HepG2 (cell line): Measurements from ENCODE around the gene MAST1. TPM values are rescaled to one million over a fixed set of nuclear protein-coding genes. Genes with fewer than 3 reads are reported as not detected.

Experiments used
- DR1 ChIP-seq: sonication (generic); formaldehyde crosslinking; IDR thresholded peaks from 2 replicates; pipeline ENCODE4 v1.8.0; 2021; ENCODE audit warnings: mild to moderate bottlenecking, missing genetic modification reagents, inconsistent platforms
- MAF1 ChIP-seq: sonication (generic); formaldehyde crosslinking; IDR thresholded peaks from 2 replicates; pipeline ENCODE4 v1.5.0; 2020; ENCODE audit warnings: missing genetic modification reagents, borderline replicate concordance
- U2AF1 ChIP-seq: fragments of 200-400 bp; formaldehyde crosslinking; optimal IDR thresholded peaks from 2 replicates; pipeline ENCODE3; 2017; ENCODE audit warnings: mild to moderate bottlenecking, low read depth, low read length
- ZBTB8A ChIP-seq: sonication (generic); formaldehyde crosslinking; IDR thresholded peaks from 2 replicates; pipeline ENCODE4 v1.4.0; 2020; ENCODE audit warnings: mild to moderate bottlenecking, low read depth, missing genetic modification reagents, borderline replicate concordance
- ZNF547 ChIP-seq: sonication (generic); formaldehyde crosslinking; IDR thresholded peaks from 2 replicates; pipeline ENCODE4 v1.5.1; 2020; ENCODE audit warnings: mild to moderate bottlenecking, missing genetic modification reagents
- ZNF768 ChIP-seq: sonication (generic); formaldehyde crosslinking; IDR thresholded peaks from 2 replicates; pipeline ENCODE4 v1.4.0; 2020; ENCODE audit warnings: missing genetic modification reagents
- polyA plus RNA-seq, 8 experiments: library from polyadenylated mRNA; depleted of rRNA in 3 of 8; stranded (reverse) in 7 of 8; unstranded in 1 of 8; fragments of >200 nt; fragmentation: Illumina TruSeq in 4 of 8; extraction: Trizol in 4 of 8; gene quantifications; 2 replicates each; pipeline versions ENCODE4 v1.2.1 to v1.2.3, GENCODE V29; 2011 to 2016; ENCODE audit warnings: low read depth in 4 of 8, missing spikeins in 1 of 8, mixed read lengths in 1 of 8; ENCODE audit not compliant: insufficient read depth in 1 of 8
- total RNA-seq, 5 experiments: library from RNA; depleted of rRNA; stranded (reverse); fragments of >200 nt; fragmentation: Illumina TruSeq; extraction: Trizol; gene quantifications; 2 replicates each; pipeline ENCODE4 v1.2.3, GENCODE V29; 2016; ENCODE audit warnings: low read depth in 1 of 5
- TF ChIP-seq, protein P1 (sequence below), 2 experiments: IDR thresholded peaks; 2 replicates each; pipeline ENCODE4 v1.6.1; 2011 to 2012; ENCODE audit warnings: low read length in 2 of 2, borderline replicate concordance in 1 of 2, low read depth in 1 of 2, mild to moderate bottlenecking in 1 of 2, moderate library complexity in 1 of 2
- TF ChIP-seq, protein P2 (sequence below): sonication (generic); formaldehyde crosslinking; IDR thresholded peaks from 2 replicates; pipeline ENCODE4 v1.4.0; 2020; ENCODE audit warnings: missing genetic modification reagents, borderline replicate concordance
- TF ChIP-seq, protein P3 (sequence below): sonication (generic); formaldehyde crosslinking; IDR thresholded peaks from 2 replicates; pipeline ENCODE4 v1.9.0; 2021; ENCODE audit warnings: missing genetic modification reagents, borderline replicate concordance
- TF ChIP-seq, protein P4 (sequence below): sonication (generic); formaldehyde crosslinking; IDR thresholded peaks from 2 replicates; pipeline ENCODE4 v1.5.0; 2020; ENCODE audit warnings: mild to moderate bottlenecking, missing genetic modification reagents, moderate library complexity
- TF ChIP-seq, protein P5 (sequence below): sonication (generic); formaldehyde crosslinking; IDR thresholded peaks from 2 replicates; pipeline ENCODE4 v1.5.1; 2020; ENCODE audit warnings: mild to moderate bottlenecking, missing genetic modification reagents, borderline replicate concordance
- TF ChIP-seq, protein P6 (sequence below): sonication (generic); formaldehyde crosslinking; conservative IDR thresholded peaks from 2 replicates; pipeline ENCODE4 v1.8.0; 2022; ENCODE audit warnings: mild to moderate bottlenecking, moderate library complexity, missing genetic modification reagents

Gene MAST1
- total and polyA plus RNA-seq, 2 of the 13 experiments (the other 11 are each of a cell fraction or from before 2014, with no cell fraction given), result 0.73 to 4.7 TPM

DNA sequence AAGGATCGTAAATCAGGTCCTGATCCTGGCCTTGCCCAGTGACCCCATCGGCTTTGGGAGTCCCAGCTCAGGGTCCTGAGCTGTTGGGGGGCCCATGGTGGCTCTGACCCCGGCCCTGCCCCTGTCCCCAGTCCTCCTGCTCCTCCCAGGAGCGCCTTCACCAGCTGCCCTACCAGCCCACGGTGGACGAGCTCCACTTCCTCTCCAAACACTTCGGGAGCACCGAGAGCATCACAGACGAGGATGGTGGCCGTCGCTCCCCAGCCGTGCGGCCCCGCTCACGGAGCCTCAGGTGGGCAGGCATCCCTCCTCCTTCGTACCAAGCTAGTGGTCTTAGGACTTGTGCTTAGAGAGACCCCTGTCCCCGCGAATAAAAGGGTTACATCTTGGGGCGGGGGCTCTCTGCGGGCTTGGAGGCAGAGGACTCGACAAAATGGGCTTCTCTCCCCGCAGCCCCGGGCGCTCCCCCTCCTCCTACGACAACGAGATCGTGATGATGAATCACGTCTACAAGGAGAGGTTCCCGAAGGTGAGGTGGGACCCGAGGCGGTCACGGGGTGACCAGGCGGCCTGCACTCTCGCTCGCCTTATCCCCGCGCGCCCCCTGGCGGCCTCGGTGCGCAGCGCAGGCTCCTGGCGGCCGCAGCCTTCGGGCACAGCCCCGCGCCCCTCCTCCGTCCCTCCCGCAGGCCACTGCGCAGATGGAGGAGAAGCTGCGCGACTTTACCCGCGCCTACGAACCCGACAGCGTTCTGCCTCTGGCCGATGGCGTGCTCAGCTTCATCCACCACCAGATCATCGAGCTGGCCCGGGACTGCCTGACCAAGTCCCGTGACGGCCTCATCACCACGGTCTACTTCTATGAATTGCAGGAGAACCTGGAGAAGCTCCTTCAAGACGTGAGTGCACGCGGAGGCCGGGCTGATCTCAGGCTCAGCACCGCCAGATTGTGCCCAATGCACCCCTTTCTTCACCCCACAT is 9.1 kb downstream of the MAST1 start (continued):
- TF ChIP-seq, protein P1, sequence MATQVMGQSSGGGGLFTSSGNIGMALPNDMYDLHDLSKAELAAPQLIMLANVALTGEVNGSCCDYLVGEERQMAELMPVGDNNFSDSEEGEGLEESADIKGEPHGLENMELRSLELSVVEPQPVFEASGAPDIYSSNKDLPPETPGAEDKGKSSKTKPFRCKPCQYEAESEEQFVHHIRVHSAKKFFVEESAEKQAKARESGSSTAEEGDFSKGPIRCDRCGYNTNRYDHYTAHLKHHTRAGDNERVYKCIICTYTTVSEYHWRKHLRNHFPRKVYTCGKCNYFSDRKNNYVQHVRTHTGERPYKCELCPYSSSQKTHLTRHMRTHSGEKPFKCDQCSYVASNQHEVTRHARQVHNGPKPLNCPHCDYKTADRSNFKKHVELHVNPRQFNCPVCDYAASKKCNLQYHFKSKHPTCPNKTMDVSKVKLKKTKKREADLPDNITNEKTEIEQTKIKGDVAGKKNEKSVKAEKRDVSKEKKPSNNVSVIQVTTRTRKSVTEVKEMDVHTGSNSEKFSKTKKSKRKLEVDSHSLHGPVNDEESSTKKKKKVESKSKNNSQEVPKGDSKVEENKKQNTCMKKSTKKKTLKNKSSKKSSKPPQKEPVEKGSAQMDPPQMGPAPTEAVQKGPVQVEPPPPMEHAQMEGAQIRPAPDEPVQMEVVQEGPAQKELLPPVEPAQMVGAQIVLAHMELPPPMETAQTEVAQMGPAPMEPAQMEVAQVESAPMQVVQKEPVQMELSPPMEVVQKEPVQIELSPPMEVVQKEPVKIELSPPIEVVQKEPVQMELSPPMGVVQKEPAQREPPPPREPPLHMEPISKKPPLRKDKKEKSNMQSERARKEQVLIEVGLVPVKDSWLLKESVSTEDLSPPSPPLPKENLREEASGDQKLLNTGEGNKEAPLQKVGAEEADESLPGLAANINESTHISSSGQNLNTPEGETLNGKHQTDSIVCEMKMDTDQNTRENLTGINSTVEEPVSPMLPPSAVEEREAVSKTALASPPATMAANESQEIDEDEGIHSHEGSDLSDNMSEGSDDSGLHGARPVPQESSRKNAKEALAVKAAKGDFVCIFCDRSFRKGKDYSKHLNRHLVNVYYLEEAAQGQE (IDR thresholded peaks at IDR 0.05; ENCODE audit: borderline replicate concordance in 1 of 2, low read depth in 1 of 2, low read length in 2 of 2), result no peak
- TF ChIP-seq ZBTB8A (CRISPR knock-in tag), result no peak
- TF ChIP-seq ZNF768 (CRISPR knock-in tag), result peak; percentile 36; the same call in 1 of the 2 replicates
- TF ChIP-seq DR1 (CRISPR knock-in tag), result no peak
- TF ChIP-seq, protein P2, sequence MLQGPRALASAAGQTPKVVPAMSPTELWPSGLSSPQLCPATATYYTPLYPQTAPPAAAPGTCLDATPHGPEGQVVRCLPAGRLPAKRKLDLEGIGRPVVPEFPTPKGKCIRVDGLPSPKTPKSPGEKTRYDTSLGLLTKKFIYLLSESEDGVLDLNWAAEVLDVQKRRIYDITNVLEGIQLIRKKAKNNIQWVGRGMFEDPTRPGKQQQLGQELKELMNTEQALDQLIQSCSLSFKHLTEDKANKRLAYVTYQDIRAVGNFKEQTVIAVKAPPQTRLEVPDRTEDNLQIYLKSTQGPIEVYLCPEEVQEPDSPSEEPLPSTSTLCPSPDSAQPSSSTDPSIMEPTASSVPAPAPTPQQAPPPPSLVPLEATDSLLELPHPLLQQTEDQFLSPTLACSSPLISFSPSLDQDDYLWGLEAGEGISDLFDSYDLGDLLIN (CRISPR knock-in tag), result no peak
- TF ChIP-seq, protein P3, sequence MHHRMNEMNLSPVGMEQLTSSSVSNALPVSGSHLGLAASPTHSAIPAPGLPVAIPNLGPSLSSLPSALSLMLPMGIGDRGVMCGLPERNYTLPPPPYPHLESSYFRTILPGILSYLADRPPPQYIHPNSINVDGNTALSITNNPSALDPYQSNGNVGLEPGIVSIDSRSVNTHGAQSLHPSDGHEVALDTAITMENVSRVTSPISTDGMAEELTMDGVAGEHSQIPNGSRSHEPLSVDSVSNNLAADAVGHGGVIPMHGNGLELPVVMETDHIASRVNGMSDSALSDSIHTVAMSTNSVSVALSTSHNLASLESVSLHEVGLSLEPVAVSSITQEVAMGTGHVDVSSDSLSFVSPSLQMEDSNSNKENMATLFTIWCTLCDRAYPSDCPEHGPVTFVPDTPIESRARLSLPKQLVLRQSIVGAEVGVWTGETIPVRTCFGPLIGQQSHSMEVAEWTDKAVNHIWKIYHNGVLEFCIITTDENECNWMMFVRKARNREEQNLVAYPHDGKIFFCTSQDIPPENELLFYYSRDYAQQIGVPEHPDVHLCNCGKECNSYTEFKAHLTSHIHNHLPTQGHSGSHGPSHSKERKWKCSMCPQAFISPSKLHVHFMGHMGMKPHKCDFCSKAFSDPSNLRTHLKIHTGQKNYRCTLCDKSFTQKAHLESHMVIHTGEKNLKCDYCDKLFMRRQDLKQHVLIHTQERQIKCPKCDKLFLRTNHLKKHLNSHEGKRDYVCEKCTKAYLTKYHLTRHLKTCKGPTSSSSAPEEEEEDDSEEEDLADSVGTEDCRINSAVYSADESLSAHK (CRISPR knock-in tag), result no peak
- no peak for TF ChIP-seq MAF1
- TF ChIP-seq, protein P4, sequence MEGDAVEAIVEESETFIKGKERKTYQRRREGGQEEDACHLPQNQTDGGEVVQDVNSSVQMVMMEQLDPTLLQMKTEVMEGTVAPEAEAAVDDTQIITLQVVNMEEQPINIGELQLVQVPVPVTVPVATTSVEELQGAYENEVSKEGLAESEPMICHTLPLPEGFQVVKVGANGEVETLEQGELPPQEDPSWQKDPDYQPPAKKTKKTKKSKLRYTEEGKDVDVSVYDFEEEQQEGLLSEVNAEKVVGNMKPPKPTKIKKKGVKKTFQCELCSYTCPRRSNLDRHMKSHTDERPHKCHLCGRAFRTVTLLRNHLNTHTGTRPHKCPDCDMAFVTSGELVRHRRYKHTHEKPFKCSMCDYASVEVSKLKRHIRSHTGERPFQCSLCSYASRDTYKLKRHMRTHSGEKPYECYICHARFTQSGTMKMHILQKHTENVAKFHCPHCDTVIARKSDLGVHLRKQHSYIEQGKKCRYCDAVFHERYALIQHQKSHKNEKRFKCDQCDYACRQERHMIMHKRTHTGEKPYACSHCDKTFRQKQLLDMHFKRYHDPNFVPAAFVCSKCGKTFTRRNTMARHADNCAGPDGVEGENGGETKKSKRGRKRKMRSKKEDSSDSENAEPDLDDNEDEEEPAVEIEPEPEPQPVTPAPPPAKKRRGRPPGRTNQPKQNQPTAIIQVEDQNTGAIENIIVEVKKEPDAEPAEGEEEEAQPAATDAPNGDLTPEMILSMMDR, result peak; percentile 95
- TF ChIP-seq U2AF1, result no peak
- TF ChIP-seq, protein P5, sequence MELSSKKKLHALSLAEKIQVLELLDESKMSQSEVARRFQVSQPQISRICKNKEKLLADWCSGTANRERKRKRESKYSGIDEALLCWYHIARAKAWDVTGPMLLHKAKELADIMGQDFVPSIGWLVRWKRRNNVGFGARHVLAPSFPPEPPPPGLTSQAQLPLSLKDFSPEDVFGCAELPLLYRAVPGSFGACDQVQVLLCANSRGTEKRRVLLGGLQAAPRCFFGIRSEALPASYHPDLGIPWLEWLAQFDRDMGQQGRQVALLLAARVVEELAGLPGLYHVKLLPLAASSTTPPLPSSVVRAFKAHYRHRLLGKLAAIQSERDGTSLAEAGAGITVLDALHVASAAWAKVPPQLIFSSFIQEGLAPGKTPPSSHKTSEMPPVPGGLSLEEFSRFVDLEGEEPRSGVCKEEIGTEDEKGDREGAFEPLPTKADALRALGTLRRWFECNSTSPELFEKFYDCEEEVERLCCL (CRISPR knock-in tag), result no peak
- TF ChIP-seq, protein P6, sequence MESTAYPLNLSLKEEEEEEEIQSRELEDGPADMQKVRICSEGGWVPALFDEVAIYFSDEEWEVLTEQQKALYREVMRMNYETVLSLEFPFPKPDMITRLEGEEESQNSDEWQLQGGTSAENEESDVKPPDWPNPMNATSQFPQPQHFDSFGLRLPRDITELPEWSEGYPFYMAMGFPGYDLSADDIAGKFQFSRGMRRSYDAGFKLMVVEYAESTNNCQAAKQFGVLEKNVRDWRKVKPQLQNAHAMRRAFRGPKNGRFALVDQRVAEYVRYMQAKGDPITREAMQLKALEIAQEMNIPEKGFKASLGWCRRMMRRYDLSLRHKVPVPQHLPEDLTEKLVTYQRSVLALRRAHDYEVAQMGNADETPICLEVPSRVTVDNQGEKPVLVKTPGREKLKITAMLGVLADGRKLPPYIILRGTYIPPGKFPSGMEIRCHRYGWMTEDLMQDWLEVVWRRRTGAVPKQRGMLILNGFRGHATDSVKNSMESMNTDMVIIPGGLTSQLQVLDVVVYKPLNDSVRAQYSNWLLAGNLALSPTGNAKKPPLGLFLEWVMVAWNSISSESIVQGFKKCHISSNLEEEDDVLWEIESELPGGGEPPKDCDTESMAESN (CRISPR knock-in tag), result no peak; the same call in 1 of the 2 replicates
- no peak for TF ChIP-seq ZNF547 (CRISPR knock-in tag)
